HepG2 (cell line): ENCODE measurements around the gene CTIF. TPM values are rescaled to one million over a fixed set of nuclear protein-coding genes. Genes with fewer than 3 reads are reported as not detected.

Experiments used
- KDM3A ChIP-seq: IDR thresholded peaks from 2 replicates; pipeline ENCODE4 v1.6.1; 2018; ENCODE audit warnings: low read depth, missing compliant biosample characterization
- KLF11 ChIP-seq: IDR thresholded peaks from 2 replicates; pipeline ENCODE4 v1.6.1; 2016; ENCODE audit warnings: missing compliant biosample characterization
- MXD4 ChIP-seq: IDR thresholded peaks from 2 replicates; pipeline ENCODE4 v1.6.1; 2016; ENCODE audit warnings: mild to moderate bottlenecking, missing biosample characterization, missing genetic modification reagents
- PHF21A ChIP-seq: sonication (generic); formaldehyde crosslinking; IDR thresholded peaks from 2 replicates; pipeline ENCODE4 v1.5.0; 2020; ENCODE audit warnings: mild to moderate bottlenecking, missing genetic modification reagents
- RXRB ChIP-seq: IDR thresholded peaks from 2 replicates; pipeline ENCODE4 v1.6.1; 2016; ENCODE audit warnings: borderline replicate concordance, missing genetic modification reagents, missing compliant biosample characterization
- STAT5B ChIP-seq: sonication (generic); formaldehyde crosslinking; IDR thresholded peaks from 2 replicates; pipeline ENCODE4 v1.4.0; 2020; ENCODE audit warnings: missing genetic modification reagents
- THYN1 ChIP-seq: sonication (generic); formaldehyde crosslinking; IDR thresholded peaks from 2 replicates; pipeline ENCODE4 v1.8.1; 2023; ENCODE audit warnings: low read depth, mild to moderate bottlenecking, moderate library complexity, missing genetic modification reagents, borderline replicate concordance
- ZBTB42 ChIP-seq: sonication (generic); formaldehyde crosslinking; IDR thresholded peaks from 2 replicates; pipeline ENCODE4 v1.5.0; 2020; ENCODE audit warnings: mild to moderate bottlenecking, missing genetic modification reagents
- ZNF446 ChIP-seq: sonication (generic); formaldehyde crosslinking; IDR thresholded peaks from 2 replicates; pipeline ENCODE4 v1.5.0; 2020; ENCODE audit warnings: mild to moderate bottlenecking, missing genetic modification reagents
- ZNF577 ChIP-seq: sonication (generic); formaldehyde crosslinking; IDR thresholded peaks from 2 replicates; pipeline ENCODE4 v1.4.0; 2020; ENCODE audit warnings: mild to moderate bottlenecking, low read depth, missing genetic modification reagents, borderline replicate concordance
- polyA plus RNA-seq, 8 experiments: library from polyadenylated mRNA; depleted of rRNA in 3 of 8; stranded (reverse) in 7 of 8; unstranded in 1 of 8; fragments of >200 nt; fragmentation: Illumina TruSeq in 4 of 8; extraction: Trizol in 4 of 8; gene quantifications; 2 replicates each; pipeline versions ENCODE4 v1.2.1 to v1.2.3, GENCODE V29; 2011 to 2016; ENCODE audit warnings: low read depth in 4 of 8, missing spikeins in 1 of 8, mixed read lengths in 1 of 8; ENCODE audit not compliant: insufficient read depth in 1 of 8
- total RNA-seq, 5 experiments: library from RNA; depleted of rRNA; stranded (reverse); fragments of >200 nt; fragmentation: Illumina TruSeq; extraction: Trizol; gene quantifications; 2 replicates each; pipeline ENCODE4 v1.2.3, GENCODE V29; 2016; ENCODE audit warnings: low read depth in 1 of 5
- TF ChIP-seq, protein P1 (sequence below): sonication (generic); formaldehyde crosslinking; IDR thresholded peaks from 2 replicates; pipeline ENCODE4 v1.4.0; 2020; ENCODE audit warnings: missing genetic modification reagents, borderline replicate concordance
- TF ChIP-seq, protein P2 (sequence below): sonication (generic); formaldehyde crosslinking; IDR thresholded peaks from 2 replicates; pipeline ENCODE4 v1.4.0; 2020; ENCODE audit warnings: missing genetic modification reagents, borderline replicate concordance
- TF ChIP-seq, protein P3 (sequence below), 2 experiments: sonication (generic) in 1 of 2; formaldehyde crosslinking in 1 of 2; IDR thresholded peaks; 2 replicates each; pipeline versions ENCODE4 v1.5.1 to v1.6.1; 2011 to 2020; ENCODE audit warnings: borderline replicate concordance in 1 of 2, low read depth in 1 of 2, low read length in 1 of 2, mild to moderate bottlenecking in 1 of 2, missing genetic modification reagents in 1 of 2, moderate library complexity in 1 of 2
- TF ChIP-seq, protein P4 (sequence below): sonication (generic); formaldehyde crosslinking; IDR thresholded peaks from 2 replicates; pipeline ENCODE4 v1.4.0; 2020; ENCODE audit warnings: mild to moderate bottlenecking, missing genetic modification reagents
- TF ChIP-seq, protein P5 (sequence below): sonication (generic); formaldehyde crosslinking; IDR thresholded peaks from 2 replicates; pipeline ENCODE4 v1.4.0; 2020; ENCODE audit warnings: missing genetic modification reagents

CTIF gene
- total and polyA plus RNA-seq, 2 of the 13 experiments (the other 11 are each of a cell fraction or from before 2014, with no cell fraction given): 18.2 to 28.0 TPM

DNA sequence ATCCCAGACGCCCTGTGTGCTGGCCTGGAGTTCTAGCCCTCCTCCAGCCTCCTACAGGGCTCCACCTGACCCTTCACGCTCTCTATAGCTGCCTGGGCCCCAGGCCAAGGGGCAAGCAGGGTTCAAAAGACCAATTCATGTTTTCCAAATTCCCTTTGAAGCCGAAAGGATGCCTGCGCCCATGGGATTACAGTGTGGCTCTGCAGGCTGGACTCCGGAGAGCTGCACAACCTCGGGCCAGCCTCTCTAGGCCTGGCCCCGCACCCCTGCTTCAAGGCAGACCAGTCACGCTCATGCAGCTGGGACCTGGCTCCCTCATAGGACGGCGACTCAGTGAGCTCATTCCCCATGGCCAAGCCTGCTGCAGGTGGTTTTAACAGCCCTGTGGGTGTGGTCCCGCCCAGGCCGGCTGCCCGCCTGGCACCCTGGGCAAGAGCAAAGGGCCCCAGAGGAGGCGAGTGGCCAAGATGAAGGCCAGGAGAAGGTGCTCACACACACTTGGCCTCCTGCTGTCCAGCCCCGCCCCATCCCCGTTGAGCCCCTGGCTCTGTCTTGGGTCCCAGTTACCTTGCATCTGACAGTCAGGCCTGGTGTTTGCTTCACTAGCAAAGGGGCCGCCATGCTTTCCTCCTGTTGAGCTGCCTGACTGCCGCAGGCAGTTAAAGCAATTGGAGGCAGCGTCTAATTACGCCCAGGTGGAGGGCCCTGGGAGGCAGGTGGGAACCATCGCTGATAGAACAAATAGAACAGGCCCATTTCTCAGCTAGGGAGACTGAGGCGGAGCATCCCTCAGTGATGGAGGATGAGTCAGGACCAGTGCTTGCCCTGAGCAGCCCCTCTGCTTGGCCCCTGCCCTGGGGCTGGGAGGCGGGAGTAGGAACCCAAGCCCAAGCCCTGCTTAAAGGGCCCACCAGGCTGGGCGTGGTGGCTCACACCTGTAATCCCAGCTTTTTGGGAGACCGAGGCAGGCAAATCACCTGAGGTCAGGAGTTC lies 355.1 kb downstream of the CTIF start (continued):
- TF ChIP-seq, protein P1, sequence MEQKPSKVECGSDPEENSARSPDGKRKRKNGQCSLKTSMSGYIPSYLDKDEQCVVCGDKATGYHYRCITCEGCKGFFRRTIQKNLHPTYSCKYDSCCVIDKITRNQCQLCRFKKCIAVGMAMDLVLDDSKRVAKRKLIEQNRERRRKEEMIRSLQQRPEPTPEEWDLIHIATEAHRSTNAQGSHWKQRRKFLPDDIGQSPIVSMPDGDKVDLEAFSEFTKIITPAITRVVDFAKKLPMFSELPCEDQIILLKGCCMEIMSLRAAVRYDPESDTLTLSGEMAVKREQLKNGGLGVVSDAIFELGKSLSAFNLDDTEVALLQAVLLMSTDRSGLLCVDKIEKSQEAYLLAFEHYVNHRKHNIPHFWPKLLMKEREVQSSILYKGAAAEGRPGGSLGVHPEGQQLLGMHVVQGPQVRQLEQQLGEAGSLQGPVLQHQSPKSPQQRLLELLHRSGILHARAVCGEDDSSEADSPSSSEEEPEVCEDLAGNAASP (CRISPR knock-in tag): peak; percentile 71; the same call in 1 of the 2 replicates
- peak; percentile 86; the same call in 1 of the 2 replicates for TF ChIP-seq RXRB (CRISPR knock-in tag)
- no peak for TF ChIP-seq THYN1 (CRISPR knock-in tag)
- TF ChIP-seq KLF11 (CRISPR knock-in tag): no peak
- 0 out of 2 replicates have a peak, but pooled peaks have one; percentile 31 for TF ChIP-seq KDM3A (CRISPR knock-in tag)
- TF ChIP-seq, protein P2, sequence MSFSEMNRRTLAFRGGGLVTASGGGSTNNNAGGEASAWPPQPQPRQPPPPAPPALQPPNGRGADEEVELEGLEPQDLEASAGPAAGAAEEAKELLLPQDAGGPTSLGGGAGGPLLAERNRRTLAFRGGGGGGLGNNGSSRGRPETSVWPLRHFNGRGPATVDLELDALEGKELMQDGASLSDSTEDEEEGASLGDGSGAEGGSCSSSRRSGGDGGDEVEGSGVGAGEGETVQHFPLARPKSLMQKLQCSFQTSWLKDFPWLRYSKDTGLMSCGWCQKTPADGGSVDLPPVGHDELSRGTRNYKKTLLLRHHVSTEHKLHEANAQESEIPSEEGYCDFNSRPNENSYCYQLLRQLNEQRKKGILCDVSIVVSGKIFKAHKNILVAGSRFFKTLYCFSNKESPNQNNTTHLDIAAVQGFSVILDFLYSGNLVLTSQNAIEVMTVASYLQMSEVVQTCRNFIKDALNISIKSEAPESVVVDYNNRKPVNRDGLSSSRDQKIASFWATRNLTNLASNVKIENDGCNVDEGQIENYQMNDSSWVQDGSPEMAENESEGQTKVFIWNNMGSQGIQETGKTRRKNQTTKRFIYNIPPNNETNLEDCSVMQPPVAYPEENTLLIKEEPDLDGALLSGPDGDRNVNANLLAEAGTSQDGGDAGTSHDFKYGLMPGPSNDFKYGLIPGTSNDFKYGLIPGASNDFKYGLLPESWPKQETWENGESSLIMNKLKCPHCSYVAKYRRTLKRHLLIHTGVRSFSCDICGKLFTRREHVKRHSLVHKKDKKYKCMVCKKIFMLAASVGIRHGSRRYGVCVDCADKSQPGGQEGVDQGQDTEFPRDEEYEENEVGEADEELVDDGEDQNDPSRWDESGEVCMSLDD (CRISPR knock-in tag): peak; percentile 47; the same call in 1 of the 2 replicates
- TF ChIP-seq, protein P3, sequence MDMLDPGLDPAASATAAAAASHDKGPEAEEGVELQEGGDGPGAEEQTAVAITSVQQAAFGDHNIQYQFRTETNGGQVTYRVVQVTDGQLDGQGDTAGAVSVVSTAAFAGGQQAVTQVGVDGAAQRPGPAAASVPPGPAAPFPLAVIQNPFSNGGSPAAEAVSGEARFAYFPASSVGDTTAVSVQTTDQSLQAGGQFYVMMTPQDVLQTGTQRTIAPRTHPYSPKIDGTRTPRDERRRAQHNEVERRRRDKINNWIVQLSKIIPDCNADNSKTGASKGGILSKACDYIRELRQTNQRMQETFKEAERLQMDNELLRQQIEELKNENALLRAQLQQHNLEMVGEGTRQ (IDR thresholded peaks at IDR 0.05; ENCODE audit: low read depth, low read length): no peak
- TF ChIP-seq, protein P3 (CRISPR knock-in tag; IDR thresholded peaks at IDR 0.05; ENCODE audit: borderline replicate concordance): peak; percentile 54; the same call in 1 of the 2 replicates
- TF ChIP-seq, protein P4, sequence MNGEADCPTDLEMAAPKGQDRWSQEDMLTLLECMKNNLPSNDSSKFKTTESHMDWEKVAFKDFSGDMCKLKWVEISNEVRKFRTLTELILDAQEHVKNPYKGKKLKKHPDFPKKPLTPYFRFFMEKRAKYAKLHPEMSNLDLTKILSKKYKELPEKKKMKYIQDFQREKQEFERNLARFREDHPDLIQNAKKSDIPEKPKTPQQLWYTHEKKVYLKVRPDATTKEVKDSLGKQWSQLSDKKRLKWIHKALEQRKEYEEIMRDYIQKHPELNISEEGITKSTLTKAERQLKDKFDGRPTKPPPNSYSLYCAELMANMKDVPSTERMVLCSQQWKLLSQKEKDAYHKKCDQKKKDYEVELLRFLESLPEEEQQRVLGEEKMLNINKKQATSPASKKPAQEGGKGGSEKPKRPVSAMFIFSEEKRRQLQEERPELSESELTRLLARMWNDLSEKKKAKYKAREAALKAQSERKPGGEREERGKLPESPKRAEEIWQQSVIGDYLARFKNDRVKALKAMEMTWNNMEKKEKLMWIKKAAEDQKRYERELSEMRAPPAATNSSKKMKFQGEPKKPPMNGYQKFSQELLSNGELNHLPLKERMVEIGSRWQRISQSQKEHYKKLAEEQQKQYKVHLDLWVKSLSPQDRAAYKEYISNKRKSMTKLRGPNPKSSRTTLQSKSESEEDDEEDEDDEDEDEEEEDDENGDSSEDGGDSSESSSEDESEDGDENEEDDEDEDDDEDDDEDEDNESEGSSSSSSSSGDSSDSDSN: peak; percentile 85
- TF ChIP-seq, protein P5, sequence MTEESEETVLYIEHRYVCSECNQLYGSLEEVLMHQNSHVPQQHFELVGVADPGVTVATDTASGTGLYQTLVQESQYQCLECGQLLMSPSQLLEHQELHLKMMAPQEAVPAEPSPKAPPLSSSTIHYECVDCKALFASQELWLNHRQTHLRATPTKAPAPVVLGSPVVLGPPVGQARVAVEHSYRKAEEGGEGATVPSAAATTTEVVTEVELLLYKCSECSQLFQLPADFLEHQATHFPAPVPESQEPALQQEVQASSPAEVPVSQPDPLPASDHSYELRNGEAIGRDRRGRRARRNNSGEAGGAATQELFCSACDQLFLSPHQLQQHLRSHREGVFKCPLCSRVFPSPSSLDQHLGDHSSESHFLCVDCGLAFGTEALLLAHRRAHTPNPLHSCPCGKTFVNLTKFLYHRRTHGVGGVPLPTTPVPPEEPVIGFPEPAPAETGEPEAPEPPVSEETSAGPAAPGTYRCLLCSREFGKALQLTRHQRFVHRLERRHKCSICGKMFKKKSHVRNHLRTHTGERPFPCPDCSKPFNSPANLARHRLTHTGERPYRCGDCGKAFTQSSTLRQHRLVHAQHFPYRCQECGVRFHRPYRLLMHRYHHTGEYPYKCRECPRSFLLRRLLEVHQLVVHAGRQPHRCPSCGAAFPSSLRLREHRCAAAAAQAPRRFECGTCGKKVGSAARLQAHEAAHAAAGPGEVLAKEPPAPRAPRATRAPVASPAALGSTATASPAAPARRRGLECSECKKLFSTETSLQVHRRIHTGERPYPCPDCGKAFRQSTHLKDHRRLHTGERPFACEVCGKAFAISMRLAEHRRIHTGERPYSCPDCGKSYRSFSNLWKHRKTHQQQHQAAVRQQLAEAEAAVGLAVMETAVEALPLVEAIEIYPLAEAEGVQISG: no peak; the same call in 1 of the 2 replicates
- peak; percentile 69 for TF ChIP-seq MXD4
- peak; percentile 95 for TF ChIP-seq PHF21A (CRISPR knock-in tag)
- TF ChIP-seq ZBTB42 (CRISPR knock-in tag): no peak
- no peak for TF ChIP-seq ZNF577
- no peak for TF ChIP-seq ZNF446 (CRISPR knock-in tag)
- TF ChIP-seq STAT5B (CRISPR knock-in tag): no peak
